Inferior parietal cortex (tissue), 1 donor: Measurements from ENCODE around the gene DOC2B.
A peak's percentile ranks its signal among the peaks of the same experiment; 100 is the strongest.
"Not testable (repeated sequence)": the region's sequence is repeated elsewhere in the genome, so short reads cannot be mapped to it uniquely, and the experiment has no call there.

Experiments used
- DNase-seq: peaks from one replicate; pipeline ENCODE4 v3.0.0-alpha.2; 2016; ENCODE audit errors: extremely low spot score

DOC2B gene

DNA sequence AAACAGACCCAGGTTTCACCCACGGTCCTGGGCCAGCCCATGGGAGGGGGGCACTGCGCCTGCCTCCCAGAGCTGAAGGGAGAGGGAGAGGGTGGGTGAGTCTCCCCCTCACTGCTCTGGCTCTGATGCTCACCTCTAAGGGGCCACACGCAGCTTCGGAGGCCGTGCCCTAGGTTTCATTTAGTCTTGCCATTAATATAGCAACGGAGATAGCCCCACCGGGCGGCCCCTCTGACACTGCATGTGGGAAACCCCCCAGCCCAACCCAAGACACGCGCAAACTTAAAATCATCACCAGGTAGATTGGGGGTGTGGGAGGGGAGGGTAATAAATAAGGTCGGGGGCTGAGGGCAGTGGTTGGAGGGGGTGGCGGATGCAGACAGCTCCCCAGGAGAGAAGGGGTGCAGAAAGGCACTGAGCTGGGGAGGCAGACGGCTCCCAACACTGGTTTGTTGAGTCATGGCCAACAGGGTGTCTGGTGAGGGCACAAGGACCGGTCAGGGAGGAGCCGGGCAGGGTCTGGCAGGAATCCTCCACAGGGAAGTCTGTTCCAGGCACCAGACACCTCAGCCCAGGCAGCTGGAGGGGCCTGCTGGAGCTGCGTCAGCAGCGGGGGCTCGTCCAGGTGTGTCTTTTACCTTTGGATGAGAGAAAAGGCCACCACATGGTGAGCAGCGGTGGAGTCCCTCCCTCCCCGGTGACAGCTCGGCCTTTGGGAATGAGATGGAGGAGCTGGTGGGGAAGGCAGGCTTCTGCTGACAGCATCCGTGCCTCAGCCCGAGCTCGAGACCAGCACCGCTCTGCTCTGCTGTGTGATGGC lies 32.0 kb upstream of the DOC2B start:
- no peak for DNase-seq

DNA sequence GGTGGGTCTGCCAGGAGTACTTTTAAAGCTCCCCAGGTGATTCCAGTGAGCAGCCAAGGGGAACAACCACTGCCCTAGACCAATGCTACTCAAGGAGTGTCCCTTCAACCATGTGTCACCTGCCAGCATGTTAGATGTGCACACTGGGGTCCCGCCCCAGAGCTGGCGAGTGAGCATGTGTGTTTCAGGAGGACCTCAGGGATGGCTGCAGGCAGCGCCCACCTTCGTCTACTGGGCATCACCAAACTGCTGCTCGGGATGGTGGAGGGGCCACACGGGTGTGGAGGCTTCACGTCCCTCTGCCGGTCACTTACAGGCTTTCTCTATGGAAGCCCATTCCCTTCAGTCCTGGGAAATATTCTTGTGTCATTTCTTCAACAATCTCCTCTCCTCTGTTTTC lies 29.0 kb upstream of the DOC2B start:
- no peak for DNase-seq

GRCh38 chr17:208429-208828 lies 27.0 kb upstream of the DOC2B start:
- no peak for DNase-seq

DNA sequence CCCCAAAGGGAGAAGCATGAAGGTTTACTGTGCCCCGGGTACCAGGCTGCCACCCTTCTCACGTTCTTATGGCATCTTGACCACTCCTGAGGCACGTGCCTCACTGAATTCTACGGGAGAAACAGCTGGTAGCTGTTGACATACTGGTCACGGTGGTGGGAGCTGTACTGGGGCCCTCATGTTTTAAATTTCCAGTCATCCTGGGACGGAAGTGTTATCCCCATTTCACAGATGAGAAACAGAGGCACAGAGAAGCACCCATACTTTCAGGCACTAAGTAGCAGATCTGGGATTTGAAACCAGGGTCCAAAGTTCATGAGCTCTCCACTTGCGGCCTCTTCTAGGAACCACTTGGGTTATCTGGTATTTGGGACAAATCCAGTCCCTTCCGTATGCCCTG lies 26.3 kb upstream of the DOC2B start:
- no peak for DNase-seq

GRCh38 chr17:206941-207560 lies 25.6 kb upstream of the DOC2B start:
- DNase-seq = no peak

- not testable (repeated sequence) for DNase-seq
These were observed 25.0 kb upstream of the DOC2B start for GRCh38 chr17:206484-206883.

DNA sequence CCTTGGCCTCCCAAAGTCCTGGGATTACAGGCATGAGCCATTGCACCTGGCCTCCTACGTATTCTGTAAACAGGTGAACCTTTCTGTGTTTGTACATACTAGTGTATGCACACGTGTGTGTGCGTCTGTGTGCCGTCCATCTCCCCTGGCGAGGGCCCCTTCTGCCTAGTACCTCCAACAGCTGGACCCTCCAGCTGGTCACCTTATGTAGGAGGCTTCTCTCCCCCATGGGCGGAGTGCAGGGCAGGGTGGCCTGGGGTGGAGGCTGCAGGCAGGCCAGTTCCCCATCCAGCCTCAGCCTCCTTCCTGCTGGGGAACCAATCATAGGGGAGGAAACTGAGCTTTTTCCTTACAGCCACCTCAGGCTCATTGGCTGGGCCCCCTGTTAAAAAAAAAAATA lies 24.4 kb upstream of the DOC2B start:
- no peak for DNase-seq

DNA sequence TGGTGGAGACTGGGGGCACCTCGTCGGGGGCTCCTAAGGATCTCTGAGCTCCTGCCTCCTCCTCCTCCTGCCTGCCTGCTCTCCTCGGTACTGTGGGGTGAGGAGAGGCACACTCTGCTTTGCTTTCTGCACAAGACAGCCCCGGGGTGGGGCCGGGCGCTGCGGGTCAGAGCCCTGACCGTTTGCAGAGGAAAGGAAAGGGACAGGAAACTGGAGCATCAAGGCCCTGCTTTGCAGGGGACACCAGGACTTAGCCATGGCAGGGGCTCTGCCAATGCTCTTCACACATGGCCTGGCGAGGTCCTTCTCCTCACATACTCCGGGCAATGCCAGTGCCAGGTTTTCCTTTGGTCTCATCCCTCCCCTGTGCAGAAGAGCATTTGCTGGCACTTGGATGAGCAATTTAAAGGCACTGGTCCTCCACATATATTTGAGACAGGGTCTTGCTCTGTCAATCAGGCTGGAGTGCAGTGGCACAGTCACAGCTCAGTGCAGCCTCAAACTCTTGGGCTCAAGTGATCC lies 23.8 kb upstream of the DOC2B start:
- DNase-seq = no peak

DNA sequence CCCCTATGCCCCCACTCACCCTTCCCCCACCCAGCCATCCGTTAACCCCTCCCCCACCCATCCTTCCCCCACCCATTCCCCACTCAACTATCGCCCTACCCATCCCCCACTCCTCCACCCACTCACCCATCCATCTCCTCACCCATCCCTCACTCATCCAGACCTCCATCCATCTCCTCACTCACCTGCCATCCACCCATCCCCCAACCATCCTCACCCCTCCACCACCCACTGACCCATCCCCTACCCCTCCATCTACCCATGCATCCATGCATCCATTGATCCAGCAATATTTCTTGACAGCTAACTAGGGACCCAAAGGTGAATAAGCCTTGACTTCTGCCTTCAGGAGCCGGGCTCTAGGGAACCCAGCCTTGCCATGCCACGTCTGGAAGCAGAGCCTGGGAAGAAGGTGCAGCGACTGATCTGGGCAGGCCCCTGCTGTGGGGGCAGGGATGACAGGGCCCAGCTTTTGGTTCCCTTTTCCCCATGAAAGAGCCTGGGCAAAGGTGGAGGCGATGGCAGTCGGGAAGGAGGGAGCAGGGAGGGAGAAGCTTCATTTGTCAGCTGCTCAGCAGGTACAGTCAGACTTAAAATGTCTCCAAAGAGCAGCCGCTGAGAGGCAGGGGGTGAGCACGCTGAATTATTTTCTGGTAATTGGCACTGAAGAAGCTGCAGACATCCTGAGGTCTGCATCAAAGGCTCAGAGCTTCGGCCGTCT lies 23.1 kb upstream of the DOC2B start:
- no peak for DNase-seq

DNA sequence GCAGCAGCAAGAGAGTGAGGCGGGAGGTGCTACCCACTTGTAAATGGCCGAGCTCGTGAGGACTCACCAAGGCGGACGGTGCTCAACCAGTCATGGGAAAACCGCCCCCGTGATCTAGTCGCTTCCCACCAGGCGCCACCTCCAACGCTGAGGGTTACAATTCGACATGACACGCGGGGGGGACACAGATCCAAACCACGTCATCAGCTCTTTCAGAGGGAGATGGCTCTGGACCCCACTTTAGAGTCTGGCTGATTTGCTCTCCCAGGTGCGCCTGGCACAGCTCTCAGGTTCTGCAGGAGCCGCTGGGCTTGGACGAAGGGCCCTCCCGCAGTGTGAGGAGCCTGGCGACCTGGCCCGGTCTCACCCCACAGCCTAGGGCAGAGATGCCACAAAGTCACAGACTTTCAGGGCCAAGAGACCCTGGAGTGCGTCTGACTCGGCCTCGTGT lies 21.1 kb upstream of the DOC2B start:
- no peak for DNase-seq

- DNase-seq = not testable (repeated sequence)
These were observed 20.3 kb upstream of the DOC2B start for GRCh38 chr17:201736-202135.

- DNase-seq = not testable (repeated sequence)
These were observed 19.8 kb upstream of the DOC2B start for GRCh38 chr17:201257-201656.

GRCh38 chr17:200586-200985 lies 19.1 kb upstream of the DOC2B start:
- no peak for DNase-seq

DNA sequence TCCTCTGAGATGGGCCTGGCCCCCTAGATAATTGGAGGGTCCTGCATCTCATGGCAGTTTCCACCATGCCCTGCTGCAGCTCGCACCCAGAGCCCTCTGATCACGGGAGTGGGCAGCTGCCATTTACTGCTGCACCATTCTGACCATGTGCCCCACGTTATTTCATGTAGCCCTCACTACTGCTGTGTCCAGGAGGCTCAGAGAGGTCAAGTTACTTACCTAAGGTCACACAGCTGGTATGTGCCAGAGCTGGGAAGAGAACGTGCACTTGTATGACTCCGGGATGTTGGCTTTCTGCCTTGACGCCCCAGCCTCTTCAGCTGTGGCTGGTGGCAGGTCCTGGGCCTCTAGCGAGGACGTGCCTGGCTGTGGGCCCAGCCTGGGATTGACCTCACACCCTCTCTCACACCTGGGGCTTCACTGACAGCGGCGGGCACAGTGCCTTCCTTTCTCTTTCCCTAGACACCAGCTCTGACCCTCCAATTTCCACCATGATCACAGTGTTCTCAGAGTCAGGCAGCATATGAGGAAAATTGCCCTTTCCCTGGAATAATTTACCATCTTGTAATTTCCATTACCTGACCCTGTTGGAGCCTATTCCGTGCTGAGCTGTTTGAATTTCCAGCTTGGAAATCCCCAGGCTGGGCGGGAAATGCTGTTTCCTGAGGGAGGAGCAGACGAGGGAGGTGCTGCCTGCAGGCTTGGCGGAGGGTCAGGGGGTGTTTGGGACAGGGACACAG lies 18.5 kb upstream of the DOC2B start:
- DNase-seq = no peak

- peak; percentile 15 for DNase-seq
These were observed 17.7 kb upstream of the DOC2B start for GRCh38 chr17:199191-199604.

- DNase-seq = not testable (repeated sequence)
These were observed 16.8 kb upstream of the DOC2B start for GRCh38 chr17:198225-198624.

- no peak for DNase-seq
These were observed 15.9 kb upstream of the DOC2B start for GRCh38 chr17:197352-197751.

- DNase-seq = no peak
These were observed 13.6 kb upstream of the DOC2B start for GRCh38 chr17:194828-195602.

DNA sequence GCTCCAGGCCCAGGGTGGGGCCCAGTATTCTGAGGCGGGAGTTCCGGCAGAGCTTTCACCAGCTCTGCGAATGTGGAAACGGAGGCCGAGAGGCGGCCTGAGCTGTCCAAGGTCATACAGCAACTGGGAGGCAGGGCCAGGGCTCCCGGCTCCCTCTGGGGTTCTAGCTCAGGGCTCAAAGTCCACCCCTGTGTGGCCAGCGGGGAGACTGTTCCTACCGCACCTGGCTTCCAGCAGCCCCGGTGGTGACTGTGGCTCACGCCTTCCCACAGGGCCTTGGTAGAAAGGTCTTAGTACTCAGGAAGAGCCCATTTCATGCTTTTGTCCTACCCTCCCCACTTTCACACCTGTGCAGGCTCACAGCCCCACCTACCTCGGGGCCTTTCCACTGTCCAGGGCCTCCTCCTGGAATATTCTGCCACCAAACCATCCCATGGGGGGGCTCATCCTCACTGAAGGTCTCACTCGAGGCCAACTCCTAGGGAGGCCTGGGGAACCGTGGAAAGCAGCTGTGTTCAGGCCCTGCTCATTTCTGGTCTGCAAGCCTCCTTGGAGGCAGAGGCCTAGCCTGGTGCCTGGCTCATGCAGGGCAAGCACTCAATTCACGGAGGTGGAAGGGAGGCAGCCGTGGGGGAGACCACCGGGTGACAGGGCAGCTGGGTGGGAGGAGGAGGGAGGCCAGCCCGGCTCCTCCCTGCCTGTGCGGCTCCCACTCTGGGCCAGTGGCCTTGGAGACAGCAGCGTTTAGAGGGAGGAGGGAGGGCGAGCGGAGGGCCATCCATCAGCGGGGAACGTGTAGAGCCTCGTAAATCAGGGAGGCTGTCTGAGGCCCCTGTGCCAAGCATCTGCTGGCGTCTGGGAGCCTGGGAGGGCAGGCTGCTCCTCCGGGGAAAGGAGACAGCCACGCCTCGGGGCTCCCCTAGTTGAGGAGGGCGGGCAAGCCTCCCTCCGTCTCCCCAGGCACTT lies 12.7 kb upstream of the DOC2B start:
- no peak for DNase-seq

- DNase-seq = no peak
These were observed 12.0 kb upstream of the DOC2B start for GRCh38 chr17:193426-193810.
